ENCODE results near the gene TRIM49.
"Not testable (repeated sequence)": the region's sequence is repeated elsewhere in the genome, so short reads cannot be mapped to it uniquely, and the experiment has no call there.

TRIM49 gene

GRCh38 chr11:89808475-89808874, at the start of gene TRIM49:
Gene TRIM49, minus strand, starts transcription at chr11:89808575. Its CDS starts 4,106 bp downstream, at chr11:89804469.
- DNase-seq, result not testable (repeated sequence)

GRCh38 chr11:89826694-89827093, 18.3 kb upstream of the TRIM49 start:
- not testable (repeated sequence) for DNase-seq

GRCh38 chr11:89820008-89820407, 11.6 kb upstream of the TRIM49 start:
- not testable (repeated sequence) for DNase-seq

- not testable (repeated sequence) for DNase-seq
Measured at GRCh38 chr11:89813535-89813934, 5.2 kb upstream of the TRIM49 start.

GRCh38 chr11:89787506-89788063, 20.8 kb downstream of the TRIM49 start:
- not testable (repeated sequence) for DNase-seq

- DNase-seq, result not testable (repeated sequence)
Measured at GRCh38 chr11:89785726-89786125, 22.6 kb downstream of the TRIM49 start.

- not testable (repeated sequence) for DNase-seq
Measured at GRCh38 chr11:89750822-89751221, 57.6 kb downstream of the TRIM49 start.

All from NCI-H2107 (cell line).